ENCODE data around the gene USP21. TPM values are rescaled to one million over a fixed set of nuclear protein-coding genes. Genes with fewer than 3 reads are reported as not detected.

The USP21 gene
- total RNA-seq, 1 experiment from 2014 or later = 38.2 TPM

- ChIA-PET POLR2A (interaction anchor here (0.6 kb wide), 1 partner anchor 9 kb away, joined by 8 read pairs; no protein-coding TSS in a partner anchor), CTCF (no interaction called here)
- no peak for DNase-seq
- no peaks in the 10 kb centered on the region for H3K36me3 ChIP-seq (ENCODE audit: control insufficient read depth, insufficient read depth, low read length)
- H3K9me3 ChIP-seq = no peaks in the 10 kb centered on the region
- BruUV-seq (replicated peaks) = no TSS peak
- Mint-ChIP-seq H3K9me3 (ENCODE audit: unreplicated experiment) (no peaks in the 10 kb centered on the region), H3K36me3 (ENCODE audit: insufficient read depth, unreplicated experiment) (no peaks in the 10 kb centered on the region), H3K27me3 (ENCODE audit: insufficient read depth, unreplicated experiment) (no peaks in the 10 kb centered on the region), H3K4me3 (ENCODE audit: unreplicated experiment) (no peak overlapping the region), H3K4me1 (ENCODE audit: low read depth, unreplicated experiment) (peaks cover 6% of the 10 kb centered on the region), H3K27ac (ENCODE audit: unreplicated experiment) (no peak overlapping the region)
- intact Hi-C loops (cut with micrococcal nuclease; ENCODE audit: unreplicated experiment) = no loop called here
- TF ChIP-seq CTCF (IDR thresholded peaks at IDR 0.05; ENCODE audit: insufficient read depth in 1 of 2, low read depth in 1 of 2, low read length in 1 of 2, severe bottlenecking in 1 of 2, unreplicated experiment in 1 of 2) = no peak
- H3K4me1 ChIP-seq = no peaks in the 10 kb centered on the region
- H3K4me3 ChIP-seq (ENCODE audit: low read depth, low read length) = no peak overlapping the region
- no peaks in the 10 kb centered on the region for H3K27me3 ChIP-seq (replicated peaks; ENCODE audit: control insufficient read depth, insufficient read depth, low read length)
Measured at GRCh38 chr1:161185282-161185682, 26.0 kb downstream of the USP21 start.

GRCh38 chr1:161185732-161186311 is 26.5 kb downstream of the USP21 start:
- Histone ChIP-seq H3K9me3 (no peaks in the 10 kb centered on the region), H3K36me3 (ENCODE audit: control insufficient read depth, insufficient read depth, low read length) (no peaks in the 10 kb centered on the region), H3K4me3 (ENCODE audit: low read depth, low read length) (no peak overlapping the region), H3K27me3 (replicated peaks; ENCODE audit: control insufficient read depth, insufficient read depth, low read length) (no peaks in the 10 kb centered on the region), H3K4me1 (no peaks in the 10 kb centered on the region)
- Mint-ChIP-seq H3K4me1 (ENCODE audit: low read depth, unreplicated experiment) (peaks cover 6% of the 10 kb centered on the region), H3K27ac (ENCODE audit: unreplicated experiment) (no peak overlapping the region), H3K27me3 (ENCODE audit: insufficient read depth, unreplicated experiment) (no peaks in the 10 kb centered on the region), H3K4me3 (ENCODE audit: unreplicated experiment) (no peak overlapping the region), H3K36me3 (ENCODE audit: insufficient read depth, unreplicated experiment) (no peaks in the 10 kb centered on the region), H3K9me3 (ENCODE audit: unreplicated experiment) (no peaks in the 10 kb centered on the region)
- TF ChIP-seq CTCF (IDR thresholded peaks at IDR 0.05; ENCODE audit: insufficient read depth in 1 of 2, low read depth in 1 of 2, low read length in 1 of 2, severe bottlenecking in 1 of 2, unreplicated experiment in 1 of 2) = no peak
- intact Hi-C loops (cut with micrococcal nuclease; ENCODE audit: unreplicated experiment) = no loop called here
- CTCF ChIA-PET = interaction anchor here (0.7 to 1.0 kb wide), 2 partner anchors 16 to 40 kb away, joined by 3 read pairs; partner anchors contain the start of genes NDUFS2 and TOMM40L
- no peak for DNase-seq
- no TSS peak for BruUV-seq (replicated peaks)
- POLR2A ChIA-PET = interaction anchor here (0.6 kb wide), 1 partner anchor 9 kb away, joined by 8 read pairs; no protein-coding TSS in a partner anchor

- ChIA-PET CTCF (no interaction called here), POLR2A (no interaction called here)
- TF ChIP-seq CTCF (IDR thresholded peaks at IDR 0.05; ENCODE audit: insufficient read depth in 1 of 2, low read depth in 1 of 2, low read length in 1 of 2, severe bottlenecking in 1 of 2, unreplicated experiment in 1 of 2) = no peak
- BruUV-seq (replicated peaks) = no TSS peak
- intact Hi-C loops (cut with micrococcal nuclease; ENCODE audit: unreplicated experiment) = no loop called here
- DNase-seq = no peak
- H3K27ac Mint-ChIP-seq (ENCODE audit: unreplicated experiment) = no peak overlapping the region
- Histone ChIP-seq H3K36me3 (ENCODE audit: control insufficient read depth, insufficient read depth, low read length) (no peaks in the 10 kb centered on the region), H3K4me3 (ENCODE audit: low read depth, low read length) (no peak overlapping the region), H3K9me3 (no peaks in the 10 kb centered on the region), H3K4me1 (no peaks in the 10 kb centered on the region), H3K27me3 (replicated peaks; ENCODE audit: control insufficient read depth, insufficient read depth, low read length) (no peaks in the 10 kb centered on the region)
- H3K4me3 Mint-ChIP-seq (ENCODE audit: unreplicated experiment) = no peak overlapping the region
- H3K4me1 Mint-ChIP-seq (ENCODE audit: low read depth, unreplicated experiment) = peaks cover 6% of the 10 kb centered on the region
- no peaks in the 10 kb centered on the region for H3K27me3 Mint-ChIP-seq (ENCODE audit: insufficient read depth, unreplicated experiment)
- no peaks in the 10 kb centered on the region for H3K9me3 Mint-ChIP-seq (ENCODE audit: unreplicated experiment)
- no peaks in the 10 kb centered on the region for H3K36me3 Mint-ChIP-seq (ENCODE audit: insufficient read depth, unreplicated experiment)
Measured at GRCh38 chr1:161187311-161187710, 28.0 kb downstream of the USP21 start.
